DOHH2 (cell line): ENCODE measurements around the gene CUL3.

ENCODE experiments used
- EZH2phosphoT487 ChIP-seq: fragments of 200-600 bp; sonication (generic); IDR thresholded peaks from 2 replicates; pipeline ENCODE4 v1.6.1; 2017; ENCODE audit warnings: borderline replicate concordance, mild to moderate bottlenecking, antibody characterized with exemption, low read length, moderate library complexity, mixed read lengths
- TF ChIP-seq, protein P1 (sequence below): fragments of 200-600 bp; sonication (generic); IDR thresholded peaks from one replicate; pipeline ENCODE4 v1.5.1; 2014; ENCODE audit warnings: antibody characterized with exemption, mild to moderate bottlenecking, low read depth, low read length; ENCODE audit not compliant: poor library complexity, severe bottlenecking

DNA sequence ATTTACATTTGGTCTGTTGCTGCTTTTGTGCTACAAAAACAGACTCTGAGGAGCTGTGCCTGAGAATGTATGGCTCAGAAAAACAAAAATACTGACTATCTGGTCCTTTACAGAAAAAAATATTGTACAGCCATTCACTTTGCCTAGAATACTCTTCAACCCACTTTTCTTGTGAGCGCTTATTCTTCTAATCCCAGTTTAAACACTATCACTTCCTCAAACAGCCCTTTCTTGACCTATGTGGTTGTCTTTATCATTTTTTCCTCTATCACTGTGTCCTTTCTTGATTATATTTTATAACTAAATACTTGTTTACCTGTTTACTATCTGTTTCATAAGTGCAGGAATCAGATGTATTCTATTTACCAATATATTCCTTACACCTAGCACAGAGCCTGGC is 33.5 kb downstream of the CUL3 start:
- TF ChIP-seq, protein P1, sequence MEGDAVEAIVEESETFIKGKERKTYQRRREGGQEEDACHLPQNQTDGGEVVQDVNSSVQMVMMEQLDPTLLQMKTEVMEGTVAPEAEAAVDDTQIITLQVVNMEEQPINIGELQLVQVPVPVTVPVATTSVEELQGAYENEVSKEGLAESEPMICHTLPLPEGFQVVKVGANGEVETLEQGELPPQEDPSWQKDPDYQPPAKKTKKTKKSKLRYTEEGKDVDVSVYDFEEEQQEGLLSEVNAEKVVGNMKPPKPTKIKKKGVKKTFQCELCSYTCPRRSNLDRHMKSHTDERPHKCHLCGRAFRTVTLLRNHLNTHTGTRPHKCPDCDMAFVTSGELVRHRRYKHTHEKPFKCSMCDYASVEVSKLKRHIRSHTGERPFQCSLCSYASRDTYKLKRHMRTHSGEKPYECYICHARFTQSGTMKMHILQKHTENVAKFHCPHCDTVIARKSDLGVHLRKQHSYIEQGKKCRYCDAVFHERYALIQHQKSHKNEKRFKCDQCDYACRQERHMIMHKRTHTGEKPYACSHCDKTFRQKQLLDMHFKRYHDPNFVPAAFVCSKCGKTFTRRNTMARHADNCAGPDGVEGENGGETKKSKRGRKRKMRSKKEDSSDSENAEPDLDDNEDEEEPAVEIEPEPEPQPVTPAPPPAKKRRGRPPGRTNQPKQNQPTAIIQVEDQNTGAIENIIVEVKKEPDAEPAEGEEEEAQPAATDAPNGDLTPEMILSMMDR: no peak
- TF ChIP-seq EZH2phosphoT487: no peak
